ENCODE data around the gene GNAT3.

The GNAT3 gene

GRCh38 chr7:80463272-80463920, 48.5 kb downstream of the GNAT3 start:
- no peak for DNase-seq (ENCODE audit: low spot score)

GRCh38 chr7:80460857-80461256, 51.0 kb downstream of the GNAT3 start:
- DNase-seq (ENCODE audit: low spot score), result no peak

DNA sequence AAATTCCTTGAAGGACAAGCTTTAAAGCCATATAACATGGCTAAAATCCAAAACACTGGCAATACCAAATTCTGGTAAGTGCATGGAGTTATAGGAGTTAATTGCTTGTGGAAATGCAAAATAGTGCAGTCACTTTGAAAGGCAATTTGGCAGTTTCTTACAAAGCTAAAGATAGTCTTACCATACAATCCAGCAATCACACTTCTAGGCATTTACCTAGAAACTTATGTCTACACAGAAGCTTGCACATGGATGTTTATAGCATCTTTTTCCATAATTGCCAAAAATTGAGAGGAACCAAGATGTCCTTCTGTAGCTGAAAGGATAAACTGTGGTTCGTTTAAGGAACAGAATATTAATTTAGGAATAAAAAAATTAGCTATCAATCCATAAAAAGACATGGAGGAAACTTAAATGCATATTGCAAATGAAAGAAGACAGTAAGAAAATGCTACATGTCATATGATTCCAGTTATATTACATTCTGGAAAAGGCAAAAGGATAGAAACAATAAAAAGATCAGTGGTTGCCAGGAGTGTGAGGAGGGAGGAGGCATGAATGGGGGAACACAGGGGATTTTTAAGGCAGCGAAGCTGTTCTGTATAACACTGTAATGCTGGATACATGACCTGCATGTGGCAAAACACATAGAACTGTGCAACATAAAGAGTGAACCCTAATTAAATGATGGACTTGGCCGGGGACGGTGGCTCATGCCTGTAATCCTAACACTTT, 51.9 kb downstream of the GNAT3 start:
- no peak for DNase-seq (ENCODE audit: low spot score)

DNA sequence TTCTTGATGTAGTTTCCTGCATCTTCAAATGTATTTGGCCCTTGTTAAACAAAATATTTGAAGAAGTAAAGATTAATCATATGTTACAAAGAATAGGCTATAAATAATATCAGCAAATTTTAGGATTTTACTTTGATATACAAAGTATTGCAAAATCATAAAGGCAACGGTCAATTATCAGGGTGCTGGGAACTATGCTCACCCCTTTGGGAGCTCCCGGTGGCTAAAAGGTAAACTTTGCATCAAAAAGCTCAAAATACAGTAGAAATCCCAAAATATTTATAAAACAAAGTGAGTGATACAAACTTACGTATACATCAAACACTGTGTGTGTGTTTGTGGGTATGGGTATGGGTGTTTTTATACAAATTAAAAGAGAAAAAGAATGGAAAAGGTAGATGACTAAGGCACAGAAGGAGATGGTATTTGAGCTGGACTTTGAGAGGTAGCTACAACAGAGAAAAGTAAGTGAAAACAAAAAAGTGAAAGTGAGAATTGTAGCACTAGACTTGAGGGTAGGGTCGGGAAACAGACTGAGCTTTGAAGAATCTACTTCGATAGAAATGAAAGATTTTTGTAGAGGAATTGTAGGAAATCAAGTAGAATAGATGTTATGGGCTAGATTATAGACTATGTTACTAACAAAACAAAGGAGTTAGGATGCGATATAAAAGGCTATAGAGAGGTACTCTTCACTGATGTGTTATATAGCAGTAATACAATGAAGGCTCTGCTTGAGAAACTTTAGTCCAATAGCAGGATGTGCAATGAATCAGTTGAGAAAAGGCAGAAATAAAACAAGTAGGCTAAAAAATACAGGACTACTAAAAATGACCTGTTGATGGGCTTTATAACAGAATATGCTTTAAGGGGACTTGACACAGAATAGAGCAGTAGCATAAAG, 52.8 kb downstream of the GNAT3 start:
- DNase-seq (ENCODE audit: low spot score), result no peak

GRCh38 chr7:80453699-80454340, 58.0 kb downstream of the GNAT3 start:
- no peak for DNase-seq (ENCODE audit: low spot score)

DNA sequence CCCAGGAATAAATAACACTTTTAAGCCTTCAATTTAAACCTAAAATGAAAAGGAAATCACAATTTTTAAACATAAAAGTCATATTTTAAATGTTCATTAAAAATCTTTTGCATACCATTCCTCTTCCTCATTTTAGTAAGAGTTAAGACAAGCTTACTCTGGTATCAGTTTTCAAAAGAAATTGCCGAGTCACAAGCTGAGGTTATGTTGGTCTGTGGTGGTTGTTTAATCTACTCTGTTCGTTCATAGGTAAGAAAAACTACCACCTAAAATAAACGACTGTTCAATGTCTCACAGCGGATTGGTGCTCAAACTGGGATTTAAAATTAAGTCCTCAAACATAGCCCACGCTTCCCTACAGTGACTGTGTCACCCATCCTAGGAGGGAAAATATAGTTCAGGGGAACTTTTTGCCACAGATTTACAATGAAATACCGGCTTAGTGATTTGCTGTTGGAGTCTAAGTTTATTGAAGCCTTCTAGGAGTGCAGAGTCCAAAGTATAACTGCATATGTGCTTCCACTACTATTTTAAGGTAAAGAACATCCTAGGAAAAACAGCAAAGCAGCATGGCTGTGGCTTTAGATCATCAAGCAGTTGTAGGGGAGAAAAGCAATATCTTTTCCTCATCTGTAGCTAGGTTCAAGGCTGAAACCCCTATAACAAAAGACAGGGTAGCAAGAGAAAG, 61.1 kb downstream of the GNAT3 start:
- DNase-seq (ENCODE audit: low spot score), result no peak

DNA sequence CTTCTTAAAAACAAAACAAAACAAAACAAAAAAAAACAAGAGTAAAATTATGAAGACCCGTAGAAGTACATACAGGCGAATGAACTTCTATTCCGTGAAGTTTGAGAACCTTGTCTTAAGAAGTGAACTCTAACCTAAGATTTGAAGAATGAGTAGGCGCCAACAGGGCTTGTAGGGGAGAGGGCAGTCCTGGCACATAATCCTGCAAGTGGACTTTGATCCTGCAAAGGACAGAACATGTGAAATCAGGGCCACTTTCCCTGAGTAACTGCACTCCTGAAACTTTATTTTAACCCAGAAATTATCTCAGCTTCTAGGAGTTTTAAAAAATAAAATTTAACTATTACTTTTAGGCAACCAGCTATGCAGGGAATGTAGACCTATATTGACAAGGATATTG, 62.0 kb downstream of the GNAT3 start:
- no peak for DNase-seq (ENCODE audit: low spot score)

- DNase-seq (ENCODE audit: low spot score), result no peak
Observed at GRCh38 chr7:80445351-80445750, 66.5 kb downstream of the GNAT3 start.

DNA sequence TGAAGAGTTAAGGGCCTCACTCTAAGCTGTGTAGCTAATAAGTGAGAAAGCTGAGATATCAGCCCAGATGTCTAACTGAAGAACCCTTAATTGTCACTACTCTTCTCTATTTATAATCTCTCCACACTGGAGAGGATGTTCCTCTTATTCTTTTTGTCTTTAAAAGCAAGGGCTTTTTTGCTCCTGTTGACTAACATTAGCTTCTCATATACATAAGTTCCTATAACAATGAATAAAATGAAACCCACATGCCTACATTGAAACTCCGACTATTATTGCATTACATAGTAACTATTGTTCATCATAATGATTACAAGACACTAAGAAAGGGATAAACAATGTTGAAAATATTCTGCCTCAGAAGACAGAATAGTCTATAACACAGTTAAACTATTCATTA, 67.1 kb downstream of the GNAT3 start:
- DNase-seq (ENCODE audit: low spot score), result no peak

GRCh38 chr7:80443325-80443724, 68.5 kb downstream of the GNAT3 start:
- DNase-seq (ENCODE audit: low spot score), result no peak

GRCh38 chr7:80440883-80441282, 71.0 kb downstream of the GNAT3 start:
- DNase-seq (ENCODE audit: low spot score), result no peak

DNA sequence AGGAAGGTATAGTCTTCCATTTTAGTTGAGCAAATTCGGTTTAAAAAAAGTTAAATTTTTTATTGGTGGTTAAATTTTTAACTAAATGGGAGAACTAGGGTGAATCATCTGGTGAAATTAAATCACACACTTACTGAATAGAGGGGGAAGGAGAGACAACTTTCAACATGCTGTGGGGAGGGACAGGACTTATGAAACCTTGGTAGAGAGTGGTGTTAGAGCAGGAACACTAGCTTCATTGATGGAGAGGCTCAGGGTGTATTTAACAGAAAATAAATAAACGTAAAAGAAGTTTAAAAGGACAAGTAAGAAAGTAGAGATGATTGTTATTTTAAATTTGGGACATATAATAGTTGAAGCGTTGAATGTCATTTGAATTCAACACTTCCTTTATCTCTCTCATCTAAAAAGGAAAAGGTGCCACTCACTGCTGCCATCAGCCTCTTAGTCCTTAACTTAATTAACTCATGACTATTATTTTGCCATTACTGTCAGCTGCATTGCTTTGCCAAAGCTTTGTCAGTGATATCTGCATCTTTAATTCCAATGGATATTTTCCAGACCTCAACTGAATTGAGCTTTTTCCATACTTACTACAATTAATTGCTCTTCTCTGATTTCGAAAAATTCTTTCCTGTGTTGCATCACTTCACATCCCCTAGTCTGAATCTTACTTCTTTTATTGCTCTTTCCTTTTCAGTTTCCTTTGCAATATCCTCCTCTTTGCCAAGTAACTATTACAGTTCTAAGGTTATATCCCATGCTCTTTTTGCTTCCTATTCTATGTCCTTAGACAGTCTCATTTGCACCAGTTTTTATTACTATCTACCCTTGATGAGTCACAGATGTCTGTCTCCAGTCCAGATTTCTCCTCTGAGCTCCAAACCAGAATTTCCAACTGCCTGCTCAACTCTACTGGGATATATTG, 71.7 kb downstream of the GNAT3 start:
- no peak for DNase-seq (ENCODE audit: low spot score)

DNA sequence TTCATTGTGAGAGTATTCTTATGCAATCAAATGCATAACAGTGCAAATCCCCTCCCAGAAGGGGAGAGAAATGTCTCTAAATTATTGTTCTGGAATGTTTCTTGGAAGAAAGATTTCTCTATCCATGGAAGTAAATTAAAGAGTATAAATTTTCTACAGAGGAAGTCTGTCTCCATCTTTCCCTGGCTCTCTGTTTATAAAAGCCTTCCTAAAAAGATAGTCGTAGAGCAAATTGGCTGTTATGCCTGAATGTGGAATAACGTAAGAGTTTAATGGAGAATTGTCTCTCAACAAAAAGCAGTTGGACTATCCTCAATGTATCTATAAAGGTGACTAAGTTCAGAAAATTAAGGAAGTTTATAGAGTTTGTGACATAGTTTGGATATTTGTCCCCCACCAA, 76.3 kb downstream of the GNAT3 start:
- DNase-seq (ENCODE audit: low spot score), result no peak

- DNase-seq (ENCODE audit: low spot score), result no peak
Observed at GRCh38 chr7:80434047-80434446, 77.8 kb downstream of the GNAT3 start.

DNA sequence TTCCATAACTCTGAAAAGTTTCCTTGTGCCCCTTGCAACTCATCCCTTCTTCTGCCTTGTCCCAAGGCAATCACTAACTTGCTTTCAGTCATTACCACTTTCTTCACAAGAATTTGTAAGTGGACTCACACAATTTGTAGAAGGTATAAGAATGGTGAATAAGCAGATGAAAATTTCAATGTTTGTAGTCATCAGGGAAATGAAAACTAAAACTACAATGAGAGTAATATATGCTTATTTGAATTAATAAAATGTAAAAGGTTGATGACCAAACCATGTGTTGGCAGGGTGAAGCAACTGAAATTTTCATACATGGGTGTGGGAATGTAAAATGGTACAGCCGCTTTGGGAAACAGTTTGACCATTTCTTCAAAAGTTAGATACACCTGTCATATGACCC, 79.7 kb downstream of the GNAT3 start:
- DNase-seq (ENCODE audit: low spot score), result no peak

GRCh38 chr7:80429181-80429580, 82.7 kb downstream of the GNAT3 start:
- no peak for DNase-seq (ENCODE audit: low spot score)

- peak; percentile 71 for DNase-seq (ENCODE audit: low spot score)
Observed at GRCh38 chr7:80428161-80429054, 83.5 kb downstream of the GNAT3 start.

DNA sequence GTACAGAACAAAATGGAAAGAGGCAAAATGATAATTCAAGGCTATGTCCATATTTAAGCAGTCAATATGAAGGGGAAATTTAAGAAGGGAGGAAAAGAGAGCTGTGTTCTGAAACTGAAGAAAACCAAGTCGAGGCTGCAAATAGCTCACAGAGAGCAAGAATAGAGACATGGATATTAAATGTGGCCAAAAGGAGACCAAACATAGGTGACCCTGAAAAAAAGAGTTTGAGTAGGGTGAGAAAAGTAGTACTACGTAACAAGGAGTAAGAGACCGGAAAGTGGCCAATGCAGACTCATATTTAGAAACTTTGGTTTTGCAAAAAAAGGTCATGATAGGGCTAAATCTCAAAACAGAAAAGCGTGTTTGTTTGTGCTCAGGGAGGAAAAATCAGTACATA, 84.6 kb downstream of the GNAT3 start:
- no peak for DNase-seq (ENCODE audit: low spot score)

- DNase-seq (ENCODE audit: low spot score), result no peak
Observed at GRCh38 chr7:80420876-80421275, 91.0 kb downstream of the GNAT3 start.
